ENCODE measurements around the gene SV2B. TPM values are rescaled to one million over a fixed set of nuclear protein-coding genes. Genes with fewer than 3 reads are reported as not detected.

SV2B gene
- total RNA-seq, 4 donors from 2014 or later, result 0.27 to 10.3 (median 2.2) TPM

GRCh38 chr15:91318931-91319330 is 218.9 kb downstream of the SV2B start:
- no peaks in the 10 kb centered on the region for H3K36me3 ChIP-seq
- no peak overlapping the region for H3K4me3 ChIP-seq
- H3K27me3 ChIP-seq, result no peaks in the 10 kb centered on the region
- H3K9me3 ChIP-seq, result no peaks in the 10 kb centered on the region
- no peak overlapping the region for H3K27ac ChIP-seq
- DNase-seq, result no peak
- no peaks in the 10 kb centered on the region for H3K4me1 ChIP-seq
- in situ Hi-C loops (cut with MboI; ENCODE audit: low pct_ligation_motif_present in 1 of 4, low pct_unique_long_range_greater_than_20kb in 1 of 4, low sequenced_read_pairs in 3 of 4), result loop anchor here in 3 of 4 donors (25.0 kb wide), 2 partner anchors 518 to 1393 kb away; no protein-coding TSS in a partner anchor
- intact Hi-C loops (cut with DNase I; ENCODE audit: low total_unique reads), result no loop called here
- 76% methylated on average over 3 of the region's 3 CpGs; no CpG with 5 or more reads in 1 of the 2 donors for WGBS, 2 donors (ENCODE audit: low coverage in 1 of 2)
- TF ChIP-seq POLR2A (IDR thresholded peaks at IDR 0.05) (no peak), EP300 (IDR thresholded peaks at IDR 0.05; ENCODE audit: low read depth) (no peak), POLR2AphosphoS5 (IDR thresholded peaks at IDR 0.05) (no peak)
- TF ChIP-seq, protein P1, sequence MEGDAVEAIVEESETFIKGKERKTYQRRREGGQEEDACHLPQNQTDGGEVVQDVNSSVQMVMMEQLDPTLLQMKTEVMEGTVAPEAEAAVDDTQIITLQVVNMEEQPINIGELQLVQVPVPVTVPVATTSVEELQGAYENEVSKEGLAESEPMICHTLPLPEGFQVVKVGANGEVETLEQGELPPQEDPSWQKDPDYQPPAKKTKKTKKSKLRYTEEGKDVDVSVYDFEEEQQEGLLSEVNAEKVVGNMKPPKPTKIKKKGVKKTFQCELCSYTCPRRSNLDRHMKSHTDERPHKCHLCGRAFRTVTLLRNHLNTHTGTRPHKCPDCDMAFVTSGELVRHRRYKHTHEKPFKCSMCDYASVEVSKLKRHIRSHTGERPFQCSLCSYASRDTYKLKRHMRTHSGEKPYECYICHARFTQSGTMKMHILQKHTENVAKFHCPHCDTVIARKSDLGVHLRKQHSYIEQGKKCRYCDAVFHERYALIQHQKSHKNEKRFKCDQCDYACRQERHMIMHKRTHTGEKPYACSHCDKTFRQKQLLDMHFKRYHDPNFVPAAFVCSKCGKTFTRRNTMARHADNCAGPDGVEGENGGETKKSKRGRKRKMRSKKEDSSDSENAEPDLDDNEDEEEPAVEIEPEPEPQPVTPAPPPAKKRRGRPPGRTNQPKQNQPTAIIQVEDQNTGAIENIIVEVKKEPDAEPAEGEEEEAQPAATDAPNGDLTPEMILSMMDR (IDR thresholded peaks at IDR 0.05), result no peak

GRCh38 chr15:91319371-91320059 is 219.5 kb downstream of the SV2B start:
- H3K27me3 ChIP-seq, result no peaks in the 10 kb centered on the region
- no peak for DNase-seq
- no peak overlapping the region for H3K4me3 ChIP-seq
- H3K27ac ChIP-seq, result no peak overlapping the region
- in situ Hi-C loops (cut with MboI; ENCODE audit: low pct_ligation_motif_present in 1 of 4, low pct_unique_long_range_greater_than_20kb in 1 of 4, low sequenced_read_pairs in 3 of 4), result loop anchor here in 3 of 4 donors (25.0 kb wide), 2 partner anchors 518 to 1393 kb away; no protein-coding TSS in a partner anchor
- 74 to 82% methylated on average over 5 of the region's 5 CpGs for WGBS, 2 donors (ENCODE audit: low coverage in 1 of 2)
- no peaks in the 10 kb centered on the region for H3K4me1 ChIP-seq
- no peaks in the 10 kb centered on the region for H3K9me3 ChIP-seq
- TF ChIP-seq, protein P1 (IDR thresholded peaks at IDR 0.05), result no peak
- TF ChIP-seq EP300 (IDR thresholded peaks at IDR 0.05; ENCODE audit: low read depth), result no peak
- no peak for TF ChIP-seq POLR2AphosphoS5 (IDR thresholded peaks at IDR 0.05)
- no peak for TF ChIP-seq POLR2A (IDR thresholded peaks at IDR 0.05)
- no peaks in the 10 kb centered on the region for H3K36me3 ChIP-seq
- intact Hi-C loops (cut with DNase I; ENCODE audit: low total_unique reads), result no loop called here

DNA sequence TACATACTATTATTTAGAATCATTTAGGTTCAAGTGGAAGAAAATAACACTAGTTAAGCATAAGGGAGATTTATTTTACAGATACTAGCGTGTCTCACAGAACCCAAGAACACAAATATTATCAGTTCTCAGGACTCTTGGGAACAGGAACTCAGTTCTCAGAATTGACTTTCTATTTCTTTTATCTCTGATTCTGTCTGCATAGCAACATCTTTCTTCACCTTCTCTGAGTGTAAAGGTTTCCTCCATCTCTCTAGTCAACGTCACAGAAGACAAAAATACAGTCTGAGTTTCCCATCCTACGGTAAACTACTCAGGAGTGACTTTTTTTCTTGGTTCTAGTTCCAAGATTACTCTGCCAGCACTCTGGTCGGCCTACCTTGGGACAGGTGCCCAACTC is 220.0 kb downstream of the SV2B start:
- Histone ChIP-seq H3K9me3 (no peaks in the 10 kb centered on the region), H3K4me1 (no peaks in the 10 kb centered on the region), H3K36me3 (no peaks in the 10 kb centered on the region), H3K4me3 (no peak overlapping the region), H3K27ac (no peak overlapping the region), H3K27me3 (no peaks in the 10 kb centered on the region)
- intact Hi-C loops (cut with DNase I; ENCODE audit: low total_unique reads) (no loop called here), in situ Hi-C loops (cut with MboI; ENCODE audit: low pct_ligation_motif_present in 1 of 4, low pct_unique_long_range_greater_than_20kb in 1 of 4, low sequenced_read_pairs in 3 of 4) (loop anchor here in 3 of 4 donors (25.0 kb wide), 2 partner anchors 517 to 1392 kb away; no protein-coding TSS in a partner anchor)
- 48 to 85% methylated on average over 3 to 4 of the region's 4 CpGs for WGBS, 2 donors (ENCODE audit: low coverage in 1 of 2)
- TF ChIP-seq, protein P1 (IDR thresholded peaks at IDR 0.05), result no peak
- TF ChIP-seq POLR2A (IDR thresholded peaks at IDR 0.05) (no peak), POLR2AphosphoS5 (IDR thresholded peaks at IDR 0.05) (no peak), EP300 (IDR thresholded peaks at IDR 0.05; ENCODE audit: low read depth) (no peak)
- DNase-seq, result no peak

DNA sequence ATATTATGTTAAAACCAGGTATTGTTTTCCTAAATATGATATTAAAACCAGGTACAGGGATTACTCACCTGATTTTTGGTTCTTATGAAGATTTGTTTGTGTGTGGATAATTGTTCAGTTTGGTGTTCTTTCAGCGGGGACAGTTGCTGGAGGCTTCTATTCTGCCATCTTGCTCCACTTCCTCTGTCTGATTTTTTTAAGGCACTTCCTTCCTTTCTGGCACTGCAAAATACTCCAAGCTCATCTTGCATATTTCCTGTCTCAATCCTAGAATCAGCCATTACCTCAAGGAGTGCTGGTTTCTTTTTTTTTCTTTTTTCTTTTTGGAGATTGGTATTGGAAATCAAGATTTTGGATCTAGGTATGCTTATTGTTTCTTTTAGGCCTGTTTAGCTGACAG is 229.9 kb downstream of the SV2B start:
- WGBS, 2 donors (ENCODE audit: low coverage in 1 of 2), result 61% methylated on average over 1 of the region's 1 CpG; no CpG with 5 or more reads in 1 of the 2 donors
- DNase-seq, result no peak
- H3K9me3 ChIP-seq, result no peaks in the 10 kb centered on the region
- no peaks in the 10 kb centered on the region for H3K36me3 ChIP-seq
- H3K27me3 ChIP-seq, result no peaks in the 10 kb centered on the region
- no peak for TF ChIP-seq POLR2AphosphoS5 (IDR thresholded peaks at IDR 0.05)
- TF ChIP-seq EP300 (IDR thresholded peaks at IDR 0.05; ENCODE audit: low read depth), result no peak
- TF ChIP-seq POLR2A (IDR thresholded peaks at IDR 0.05), result no peak
- TF ChIP-seq, protein P1 (IDR thresholded peaks at IDR 0.05), result no peak
- in situ Hi-C loops (cut with MboI; ENCODE audit: low pct_ligation_motif_present in 1 of 4, low pct_unique_long_range_greater_than_20kb in 1 of 4, low sequenced_read_pairs in 3 of 4), result no loop called here
- intact Hi-C loops (cut with DNase I; ENCODE audit: low total_unique reads), result no loop called here
- H3K27ac ChIP-seq, result no peak overlapping the region
- H3K4me1 ChIP-seq, result no peaks in the 10 kb centered on the region
- H3K4me3 ChIP-seq, result no peak overlapping the region

Data from transverse colon (tissue), 4 donors.